GM12892 (cell line): Measurements from ENCODE around the gene CSF1R.

Experiments used
- POLR2A ChIP-seq: IDR thresholded peaks from 2 replicates; pipeline ENCODE4 v1.6.1; 2011; ENCODE audit warnings: low read depth, low read length, control low read depth
- POLR2AphosphoS5 ChIP-seq: IDR thresholded peaks from 2 replicates; pipeline ENCODE4 v1.6.1; 2011; ENCODE audit warnings: low read depth, low read length, control low read depth
- TAF1 ChIP-seq: IDR thresholded peaks from 2 replicates; pipeline ENCODE4 v1.6.1; 2011; ENCODE audit warnings: low read depth, mild to moderate bottlenecking, control low read depth, low read length, borderline replicate concordance

DNA sequence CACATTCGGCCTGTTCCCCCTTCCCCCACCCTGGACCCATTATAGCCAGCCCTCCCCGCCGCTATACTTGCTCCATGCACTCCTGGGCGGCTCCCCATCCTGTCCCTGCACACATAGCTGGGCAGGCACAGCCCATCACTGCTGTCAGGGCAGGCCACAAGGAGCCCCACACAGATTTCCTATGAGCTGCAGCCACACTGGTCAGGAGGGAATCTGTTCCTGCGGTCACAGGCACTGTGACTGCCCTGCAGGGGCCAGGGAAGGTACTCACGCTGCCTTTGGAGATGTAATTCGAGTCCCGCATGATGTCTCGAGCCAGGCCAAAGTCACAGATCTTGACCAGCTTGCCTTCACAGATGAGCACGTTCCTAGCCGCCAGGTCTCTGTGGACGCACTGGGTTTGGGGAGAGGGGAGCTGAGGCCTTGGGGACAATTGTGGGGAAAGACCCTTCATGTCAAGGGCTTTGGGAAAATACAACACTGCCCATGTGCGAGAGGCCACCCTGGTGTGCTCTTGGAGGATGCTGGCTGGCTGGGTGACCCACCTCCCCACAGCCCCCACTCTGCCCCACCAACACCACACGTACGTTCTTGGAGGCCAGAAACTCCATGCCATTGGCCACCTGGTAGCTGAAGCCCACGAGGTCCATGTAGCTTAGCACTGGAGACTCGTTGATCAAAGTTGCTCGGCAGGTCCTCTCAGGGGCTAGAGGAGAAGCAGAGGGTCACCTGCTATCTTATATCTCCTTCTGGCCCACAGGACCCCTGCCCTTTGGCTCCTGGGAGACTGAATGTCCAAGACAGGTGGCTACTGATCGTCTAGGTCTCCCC is 34.5 kb upstream of the CSF1R start:
- TF ChIP-seq TAF1: no peak
- TF ChIP-seq POLR2A: no peak
- no peak for TF ChIP-seq POLR2AphosphoS5
